Heart left ventricle (tissue), 13 donors: Measurements from ENCODE around the gene FLCN.

Experiments used
- POLR2A ChIP-seq, 2 donors: fragments of 450-650 bp; IDR thresholded peaks; one replicate each; pipeline ENCODE4 v1.6.1; 2017; ENCODE audit warnings: antibody characterized with exemption in 2 of 2, mild to moderate bottlenecking in 2 of 2, moderate library complexity in 2 of 2
- TF ChIP-seq, protein P1 (sequence below), 12 donors: fragments of 200-600 bp; sonication (generic) in 4 of 12; IDR thresholded peaks; one replicate each; pipeline versions ENCODE4 v1.5.0 to v1.8.0; 2018 to 2022; ENCODE audit warnings: antibody characterized with exemption in 12 of 12, mild to moderate bottlenecking in 5 of 12
- donor health status: ischemic (EF 13 %, LVEDD 7.1; RV severe dilation, severe dysfunction).
- donor health status: DM: no; HTN: yes; CAD: no.
- donor health status: DM: no; HTN: no; CAD: no.
- donor health status: ischemic (EF 25% LVEDD 6.9; RV normal size, moderate dysfunction).
- donor health status: ischemic (EF 25% LVEDD 5.7; RV mildly dilated, moderate dysfunction).
- donor health status: ischemic (EF 35%, LVEDD 5.7; RV mildly dilated, moderate dysfunction).
- donor health status: nonischemic (EF 11% LVEDD 7.7; RV severe dilation, severe dysfunction).
- donor health status: DM: yes; HTN: yes; CAD: no.
- donor health status: PGD.
- donor health status: ischemic (EF 29% LVEDD 5.4; RV normal size, mild dysfunction).
- donor health status: nonischemic (EF 23%, LVEDD 6.1; RV moderate dilation, normal function).

DNA sequence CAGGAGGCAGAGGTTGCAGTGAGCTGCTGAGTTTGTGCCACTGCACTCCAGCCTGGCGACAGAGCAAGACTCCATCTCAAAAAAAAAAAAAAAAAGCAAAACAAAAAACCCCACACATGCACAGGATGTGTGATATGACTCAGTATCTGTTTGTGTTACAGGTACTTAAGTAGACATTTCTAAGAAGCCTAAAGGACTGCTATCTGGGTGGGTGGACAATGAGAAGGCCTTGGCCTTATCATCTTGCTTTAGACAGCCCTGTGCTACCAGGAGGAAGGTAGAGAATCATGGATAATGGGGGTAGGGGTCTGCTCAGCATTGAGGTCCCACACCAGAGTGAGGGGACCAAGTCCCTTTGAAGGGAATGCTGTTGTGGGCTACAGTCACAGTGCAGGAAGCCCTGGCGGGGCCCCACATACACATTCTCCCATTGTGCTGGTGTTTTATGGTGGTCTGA, 57.6 kb downstream of the FLCN start:
- TF ChIP-seq, protein P1, sequence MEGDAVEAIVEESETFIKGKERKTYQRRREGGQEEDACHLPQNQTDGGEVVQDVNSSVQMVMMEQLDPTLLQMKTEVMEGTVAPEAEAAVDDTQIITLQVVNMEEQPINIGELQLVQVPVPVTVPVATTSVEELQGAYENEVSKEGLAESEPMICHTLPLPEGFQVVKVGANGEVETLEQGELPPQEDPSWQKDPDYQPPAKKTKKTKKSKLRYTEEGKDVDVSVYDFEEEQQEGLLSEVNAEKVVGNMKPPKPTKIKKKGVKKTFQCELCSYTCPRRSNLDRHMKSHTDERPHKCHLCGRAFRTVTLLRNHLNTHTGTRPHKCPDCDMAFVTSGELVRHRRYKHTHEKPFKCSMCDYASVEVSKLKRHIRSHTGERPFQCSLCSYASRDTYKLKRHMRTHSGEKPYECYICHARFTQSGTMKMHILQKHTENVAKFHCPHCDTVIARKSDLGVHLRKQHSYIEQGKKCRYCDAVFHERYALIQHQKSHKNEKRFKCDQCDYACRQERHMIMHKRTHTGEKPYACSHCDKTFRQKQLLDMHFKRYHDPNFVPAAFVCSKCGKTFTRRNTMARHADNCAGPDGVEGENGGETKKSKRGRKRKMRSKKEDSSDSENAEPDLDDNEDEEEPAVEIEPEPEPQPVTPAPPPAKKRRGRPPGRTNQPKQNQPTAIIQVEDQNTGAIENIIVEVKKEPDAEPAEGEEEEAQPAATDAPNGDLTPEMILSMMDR (IDR thresholded peaks at IDR 0.05), result no peak
- no peak for TF ChIP-seq POLR2A (IDR thresholded peaks at IDR 0.05)
